CD4-positive, alpha-beta T cell treated with Interleukin-17A for 4 hours (primary cell): ENCODE results near the gene MASP2.
"Not testable (repeated sequence)": the region's sequence is repeated elsewhere in the genome, so short reads cannot be mapped to it uniquely, and the experiment has no call there.

Experiments used
- DNase-seq: peaks from one replicate; pipeline ENCODE4 v3.0.0-alpha.2; 2020; ENCODE audit warnings: mixed read lengths

Gene MASP2

GRCh38 chr1:11058026-11058425 lies 11.0 kb upstream of the MASP2 start:
- DNase-seq: no peak

- no peak for DNase-seq
Observed at GRCh38 chr1:11057477-11057876, 10.4 kb upstream of the MASP2 start.

GRCh38 chr1:11056504-11056903 lies 9.5 kb upstream of the MASP2 start:
- DNase-seq: no peak

- no peak for DNase-seq
Observed at GRCh38 chr1:11055676-11056075, 8.6 kb upstream of the MASP2 start.

GRCh38 chr1:11054666-11055065 lies 7.6 kb upstream of the MASP2 start:
- DNase-seq: no peak

GRCh38 chr1:11054181-11054580 lies 7.1 kb upstream of the MASP2 start:
- DNase-seq: no peak

GRCh38 chr1:11053758-11054137 lies 6.7 kb upstream of the MASP2 start:
- DNase-seq: no peak

- DNase-seq: no peak
Observed at GRCh38 chr1:11052839-11053757, 6.1 kb upstream of the MASP2 start.

- DNase-seq: no peak
Observed at GRCh38 chr1:11051781-11052511, 4.9 kb upstream of the MASP2 start.

GRCh38 chr1:11051121-11051520 lies 4.1 kb upstream of the MASP2 start:
- DNase-seq: not testable (repeated sequence)

GRCh38 chr1:11046270-11046566 lies 821 bp downstream of the MASP2 start:
- DNase-seq: no peak

GRCh38 chr1:11045428-11046269 lies 1.4 kb downstream of the MASP2 start:
- DNase-seq: no peak

GRCh38 chr1:11044849-11045427 lies 2.1 kb downstream of the MASP2 start:
- no peak for DNase-seq

- no peak for DNase-seq
Observed at GRCh38 chr1:11044086-11044848, 2.8 kb downstream of the MASP2 start.

GRCh38 chr1:11042995-11043874 lies 3.8 kb downstream of the MASP2 start:
- no peak for DNase-seq

- no peak for DNase-seq
Observed at GRCh38 chr1:11042065-11042464, 5.0 kb downstream of the MASP2 start.

GRCh38 chr1:11041048-11041447 lies 6.0 kb downstream of the MASP2 start:
- DNase-seq: no peak

GRCh38 chr1:11040105-11040429 lies 7.0 kb downstream of the MASP2 start:
- not testable (repeated sequence) for DNase-seq

GRCh38 chr1:11039351-11040104 lies 7.5 kb downstream of the MASP2 start:
- DNase-seq: no peak

- peak; percentile 93 for DNase-seq
Observed at GRCh38 chr1:11037740-11038182, 9.3 kb downstream of the MASP2 start.
